LoVo (cell line): ENCODE results near the gene GSG1L.

Experiments used
- DNase-seq: peaks from one replicate; pipeline ENCODE4 v3.0.0-alpha.2; 2016; ENCODE audit warnings: low spot score

GSG1L gene

GRCh38 chr16:27772093-27772825 is 291.3 kb downstream of the GSG1L start:
- no peak for DNase-seq

GRCh38 chr16:27771201-27771910 is 292.2 kb downstream of the GSG1L start:
- DNase-seq: no peak

GRCh38 chr16:27770271-27771196 is 293.0 kb downstream of the GSG1L start:
- no peak for DNase-seq

DNA sequence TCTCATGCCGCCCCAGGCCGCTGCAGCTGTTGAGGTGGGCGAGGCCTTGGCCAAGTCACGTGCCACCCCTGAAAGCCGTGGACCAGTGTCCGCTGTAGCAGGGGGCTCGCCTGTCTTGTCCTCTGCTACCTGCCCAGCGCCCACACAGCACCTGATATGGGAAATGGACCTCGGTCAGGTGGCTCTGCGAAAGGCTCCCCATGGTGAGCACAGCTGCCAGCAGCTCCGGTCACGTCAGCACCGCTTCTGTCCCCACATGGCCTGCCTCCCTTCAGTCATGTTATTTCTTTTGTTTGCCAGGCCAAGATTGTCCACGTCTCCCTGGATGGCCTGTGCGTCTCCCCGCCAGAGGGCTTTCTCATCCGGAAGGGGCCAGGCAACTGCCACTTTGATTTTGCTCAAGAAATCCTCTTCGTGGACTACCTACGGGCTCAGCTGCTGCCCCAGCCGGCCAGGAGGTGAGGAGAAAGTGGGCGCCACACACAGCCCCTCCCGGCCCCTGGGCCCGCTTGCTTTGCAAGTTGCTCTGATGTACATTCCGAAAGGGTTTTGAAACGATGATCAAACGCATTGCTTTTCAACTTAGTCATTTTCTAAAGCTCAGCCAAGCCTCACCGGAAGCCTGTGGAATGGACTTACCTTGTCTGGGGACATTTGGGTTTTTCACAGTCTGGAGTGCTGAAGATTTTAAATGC is 293.8 kb downstream of the GSG1L start:
- no peak for DNase-seq

GRCh38 chr16:27768651-27769272 is 294.8 kb downstream of the GSG1L start:
- no peak for DNase-seq

DNA sequence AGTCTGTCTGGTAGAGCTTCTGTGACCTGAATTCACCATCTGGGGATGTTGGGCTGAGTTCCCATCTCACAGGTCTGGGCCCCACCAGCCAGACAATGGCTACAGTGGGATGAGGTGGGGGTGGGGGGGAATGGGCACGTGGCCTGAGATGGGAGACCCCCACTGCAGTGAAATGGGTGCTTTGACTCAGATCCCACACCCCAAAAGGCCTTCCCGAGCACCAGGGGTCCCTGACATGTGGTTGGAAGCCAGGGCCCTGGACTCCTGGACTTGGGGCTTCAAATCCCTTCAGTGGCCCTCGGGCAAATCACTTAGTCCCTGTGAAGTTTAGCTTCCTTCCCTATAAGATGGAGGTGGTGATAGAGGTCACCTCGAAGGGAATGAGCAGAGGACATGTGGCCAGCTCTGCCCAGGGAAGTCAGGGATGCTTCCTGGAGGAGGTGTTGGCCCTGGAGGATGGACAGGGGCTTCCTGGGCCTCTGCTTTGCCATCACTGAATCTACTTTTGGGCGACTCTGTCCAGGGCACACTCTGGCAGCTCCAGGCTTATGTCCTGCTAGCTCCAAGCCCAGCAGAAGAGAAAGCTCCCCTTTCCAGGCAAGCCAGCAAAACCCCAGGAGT is 295.4 kb downstream of the GSG1L start:
- DNase-seq: no peak

DNA sequence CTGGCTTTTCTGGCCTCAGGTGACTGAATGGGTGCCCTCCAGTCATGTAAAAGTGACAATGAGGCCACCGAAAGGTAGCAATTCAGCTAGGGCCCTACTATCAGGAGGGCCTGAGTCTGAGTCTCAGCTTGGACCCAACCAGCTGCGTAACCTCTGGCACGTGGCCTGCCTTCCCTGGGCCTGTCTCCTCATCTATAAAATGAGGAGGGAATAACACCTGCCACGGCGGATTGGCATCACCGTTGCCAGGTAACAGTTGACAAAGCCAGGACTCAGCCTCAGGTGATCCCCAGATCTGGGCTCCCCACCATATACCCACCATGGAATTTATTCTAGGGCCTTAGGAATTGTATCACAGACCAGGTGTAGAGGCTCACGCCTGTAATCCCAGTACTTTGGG is 296.4 kb downstream of the GSG1L start:
- DNase-seq: no peak

GRCh38 chr16:27766236-27766925 is 297.1 kb downstream of the GSG1L start:
- DNase-seq: no peak

DNA sequence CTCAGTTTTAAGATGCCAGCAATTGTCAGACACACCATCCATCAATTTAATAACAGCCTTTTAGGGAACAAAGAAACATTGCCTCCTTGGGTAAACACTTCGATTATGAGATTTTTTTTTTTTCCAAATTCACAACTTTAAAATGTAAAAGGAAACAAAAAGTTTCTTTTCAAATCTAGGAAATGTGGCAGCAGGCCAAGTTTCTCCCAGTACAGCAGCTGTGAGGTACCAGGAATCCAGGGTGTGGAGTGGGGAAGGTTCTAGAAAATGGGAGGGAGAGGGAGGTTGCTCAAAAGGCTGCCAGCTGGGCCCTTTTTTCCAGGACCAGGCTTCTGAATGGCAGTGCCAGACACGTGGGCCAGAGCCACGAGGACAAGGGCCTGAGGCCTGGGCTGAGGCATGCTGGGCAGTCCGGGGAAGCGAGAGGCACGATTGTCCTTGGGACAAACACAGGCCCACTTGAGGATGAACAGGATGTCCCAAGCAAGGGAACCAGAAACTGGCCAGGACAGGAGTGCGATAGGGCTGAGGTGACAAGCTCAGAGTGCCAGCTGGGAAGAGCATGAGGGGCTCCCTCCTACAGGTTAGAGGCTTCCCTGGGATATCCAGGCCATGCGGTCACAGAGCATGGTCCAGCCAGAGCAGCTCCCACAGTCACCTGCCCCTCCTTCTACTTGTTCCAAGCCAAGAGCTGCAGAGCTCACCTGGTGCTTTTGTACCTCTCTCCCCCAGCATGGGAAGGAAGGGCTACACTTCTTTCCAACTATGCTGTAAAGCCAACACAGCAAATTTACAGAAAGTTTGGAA is 298.4 kb downstream of the GSG1L start:
- DNase-seq: no peak

- no peak for DNase-seq
These were observed 299.1 kb downstream of the GSG1L start for GRCh38 chr16:27764427-27764826.

DNA sequence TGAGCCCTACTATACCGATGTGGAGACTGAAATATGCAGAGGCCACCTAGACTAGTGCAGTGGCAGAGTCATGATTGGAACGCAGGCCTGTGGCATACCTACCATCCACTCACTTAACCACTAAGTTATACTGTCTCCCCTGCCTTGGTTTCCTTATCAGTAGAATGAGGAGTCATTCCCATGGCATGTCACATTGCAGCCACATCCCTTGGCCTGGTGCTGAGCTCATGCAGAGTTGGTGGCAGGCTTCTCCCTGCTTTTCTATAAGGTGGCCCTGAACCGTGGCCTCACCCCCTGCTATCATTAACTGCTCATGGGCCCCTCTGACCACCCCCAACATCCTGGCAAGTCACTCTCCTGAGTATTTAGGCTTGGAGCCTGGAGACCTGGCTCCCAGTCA is 301.1 kb downstream of the GSG1L start:
- DNase-seq: peak; percentile 32

GRCh38 chr16:27761816-27762215 is 301.7 kb downstream of the GSG1L start:
- DNase-seq: no peak

GRCh38 chr16:27760789-27761176 is 302.7 kb downstream of the GSG1L start:
- DNase-seq: no peak

GRCh38 chr16:27759967-27760788 is 303.3 kb downstream of the GSG1L start:
- no peak for DNase-seq

DNA sequence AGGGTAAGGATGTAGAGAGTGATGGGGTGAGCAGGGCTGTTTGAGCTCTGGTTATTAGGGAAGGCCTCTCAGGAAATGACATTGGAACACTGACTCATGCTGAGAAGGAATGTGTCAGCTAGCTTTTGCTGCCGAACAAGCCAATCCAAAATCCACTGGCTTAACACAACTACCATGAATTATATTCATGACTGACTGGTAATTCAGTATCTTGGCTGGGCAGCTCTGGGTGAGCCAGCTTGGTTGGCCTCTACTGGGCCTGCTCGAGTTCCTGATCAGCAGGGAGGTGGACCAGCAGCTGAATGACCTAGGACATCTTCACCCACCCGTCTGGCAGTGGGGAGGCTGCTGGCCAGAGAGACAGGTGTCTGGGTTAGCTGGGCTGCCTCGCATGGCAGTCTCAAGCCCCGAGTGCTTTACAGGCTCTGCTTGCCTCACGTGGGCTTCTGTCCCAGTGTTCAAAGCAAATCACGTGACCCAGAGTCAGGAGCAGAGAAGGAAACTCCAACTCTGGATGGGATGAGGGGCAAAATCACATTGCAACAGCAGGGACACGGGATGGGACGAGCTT is 304.1 kb downstream of the GSG1L start:
- no peak for DNase-seq

DNA sequence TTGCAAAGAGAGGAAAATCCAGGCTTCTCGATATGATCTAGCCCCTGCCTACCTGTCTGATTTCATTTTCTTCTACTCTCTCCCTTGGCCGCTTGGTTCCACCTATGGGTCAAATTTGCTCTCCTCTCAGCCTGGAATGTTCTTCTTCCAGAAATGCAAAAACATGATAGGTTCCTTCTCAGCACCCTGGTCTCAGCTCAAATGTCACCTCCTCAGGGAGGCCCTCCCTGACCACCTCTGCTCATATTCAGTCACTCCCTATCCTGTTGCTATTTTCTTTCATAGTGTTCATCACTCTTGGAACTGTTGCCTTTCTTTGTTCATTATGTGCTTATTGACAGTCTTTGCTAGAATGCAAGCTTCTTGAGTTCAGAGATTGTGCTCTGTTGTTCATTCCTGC is 305.0 kb downstream of the GSG1L start:
- no peak for DNase-seq

GRCh38 chr16:27756206-27756970 is 307.1 kb downstream of the GSG1L start:
- no peak for DNase-seq
